GM12878 (cell line): ENCODE measurements around the gene VAT1. TPM values are rescaled to one million over a fixed set of nuclear protein-coding genes. Genes with fewer than 3 reads are reported as not detected.

Source experiments
- ATF7 ChIP-seq: fragments of 450-650 bp; IDR thresholded peaks from 2 replicates; pipeline ENCODE4 v1.6.1; 2016; ENCODE audit warnings: low read depth, mild to moderate bottlenecking
- BHLHE40 ChIP-seq, 2 experiments: fragments of 450-650 bp in 1 of 2; IDR thresholded peaks; 2 replicates each; pipeline ENCODE4 v1.6.1; 2011 to 2017; ENCODE audit warnings: low read depth in 2 of 2, borderline replicate concordance in 1 of 2, improper control_type of control experiment in 1 of 2, low read length in 1 of 2, mild to moderate bottlenecking in 1 of 2
- CBX5 ChIP-seq: sonication (generic); IDR thresholded peaks from 2 replicates; pipeline ENCODE4 v1.6.1; 2016; ENCODE audit warnings: low read depth, moderate library complexity, mild to moderate bottlenecking, inconsistent platforms
- CREM ChIP-seq: IDR thresholded peaks from 2 replicates; pipeline ENCODE4 v1.6.1; 2014; ENCODE audit warnings: antibody characterized with exemption, low read depth
- DPF2 ChIP-seq: fragments of 450-650 bp; IDR thresholded peaks from 2 replicates; pipeline ENCODE4 v1.6.1; 2017; ENCODE audit warnings: mild to moderate bottlenecking
- ESRRA ChIP-seq: IDR thresholded peaks from 2 replicates; pipeline ENCODE4 v1.6.1; 2012; ENCODE audit warnings: mild to moderate bottlenecking, low read length, improper control_type of control experiment
- FOS ChIP-seq: IDR thresholded peaks from 3 replicates; pipeline ENCODE4 v1.6.1; 2011; ENCODE audit warnings: borderline replicate concordance; ENCODE audit not compliant: insufficient read length; ENCODE audit errors: extremely low read depth
- GATAD2B ChIP-seq: fragments of 450-650 bp; conservative IDR thresholded peaks from 2 replicates; pipeline ENCODE4 v1.6.1; 2017; ENCODE audit warnings: low read depth, mild to moderate bottlenecking, moderate library complexity
- HDGF ChIP-seq: fragments of 450-650 bp; IDR thresholded peaks from 2 replicates; pipeline ENCODE4 v1.6.1; 2016; ENCODE audit warnings: antibody characterized with exemption
- IRF3 ChIP-seq: fragments of 450-650 bp; IDR thresholded peaks from 2 replicates; pipeline ENCODE4 v1.6.1; 2014; ENCODE audit warnings: mild to moderate bottlenecking
- NFYA ChIP-seq: IDR thresholded peaks from 2 replicates; pipeline ENCODE4 v1.6.1; 2011; ENCODE audit warnings: low read depth, mild to moderate bottlenecking, low read length, improper control_type of control experiment, borderline replicate concordance
- NR2F1 ChIP-seq: fragments of 450-650 bp; conservative IDR thresholded peaks from 2 replicates; pipeline ENCODE4 v1.6.1; 2017; ENCODE audit warnings: mild to moderate bottlenecking
- POU2F2 ChIP-seq: IDR thresholded peaks from 3 replicates; pipeline ENCODE4 v1.6.1; 2011; ENCODE audit warnings: low read depth, mild to moderate bottlenecking, low read length, borderline replicate concordance
- PRDM15 ChIP-seq: fragments of 450-650 bp; formaldehyde crosslinking; IDR thresholded peaks from 2 replicates; pipeline ENCODE4 v1.4.0; 2020; ENCODE audit warnings: mild to moderate bottlenecking, moderate library complexity
- RAD21 ChIP-seq: IDR thresholded peaks from 2 replicates; pipeline ENCODE4 v1.6.1; 2011; ENCODE audit warnings: mild to moderate bottlenecking, low read depth, low read length, moderate library complexity; ENCODE audit not compliant: insufficient read depth
- RB1 ChIP-seq: fragments of 450-650 bp; formaldehyde crosslinking; IDR thresholded peaks from 2 replicates; pipeline ENCODE4 v1.6.1; 2017; ENCODE audit warnings: mild to moderate bottlenecking, borderline replicate concordance
- SMC3 ChIP-seq: IDR thresholded peaks from 2 replicates; pipeline ENCODE4 v1.6.1; 2011; ENCODE audit warnings: low read length, improper control_type of control experiment, borderline replicate concordance
- SP1 ChIP-seq: IDR thresholded peaks from one replicate; pipeline ENCODE4 v1.6.1; 2011; ENCODE audit warnings: low read depth, low read length
- SRF ChIP-seq, 2 experiments: IDR thresholded peaks; 2 replicates each; pipeline ENCODE4 v1.6.1; 2011; ENCODE audit warnings: low read depth in 2 of 2, low read length in 2 of 2, mild to moderate bottlenecking in 1 of 2, moderate library complexity in 1 of 2
- STAT3 ChIP-seq: IDR thresholded peaks from 2 replicates; pipeline ENCODE4 v1.6.1; 2011; ENCODE audit warnings: low read depth, low read length, improper control_type of control experiment
- TARDBP ChIP-seq: IDR thresholded peaks from 2 replicates; pipeline ENCODE4 v1.6.1; 2016; ENCODE audit warnings: borderline replicate concordance
- USF1 ChIP-seq: IDR thresholded peaks from 2 replicates; pipeline ENCODE4 v1.6.1; 2011; ENCODE audit warnings: borderline replicate concordance, low read depth, mild to moderate bottlenecking, moderate library complexity, mixed read lengths, low read length; ENCODE audit not compliant: insufficient read depth; ENCODE audit errors: extremely low read length
- ZNF207 ChIP-seq: fragments of 450-650 bp; IDR thresholded peaks from 2 replicates; pipeline ENCODE4 v1.6.1; 2014; ENCODE audit warnings: antibody characterized with exemption, mild to moderate bottlenecking, borderline replicate concordance
- ZNF217 ChIP-seq: fragments of 450-650 bp; IDR thresholded peaks from 2 replicates; pipeline ENCODE4 v1.6.1; 2017; ENCODE audit warnings: antibody characterized with exemption, mild to moderate bottlenecking
- polyA plus RNA-seq, 11 experiments: library from polyadenylated mRNA; depleted of rRNA in 4 of 11; unstranded in 6 of 11; stranded (reverse) in 5 of 11; fragments of >200 nt; fragmentation: Nextera tagmentation in 4 of 11; fragmentation: Illumina TruSeq in 1 of 11; extraction: Ambion mirVana in 4 of 11; extraction: Trizol in 1 of 11; gene quantifications; 1 replicate in 1 of 11; 2 replicates in 10 of 11; pipeline versions ENCODE4 v1.2.1 to v1.2.3, GENCODE V29; 2011 to 2016; ENCODE audit warnings: inconsistent platforms in 2 of 11, missing spikeins in 2 of 11, low read depth in 1 of 11
- total RNA-seq, 4 experiments: library from RNA; depleted of rRNA in 3 of 4; stranded (reverse); fragments of >200 nt in 3 of 4; fragmentation: Illumina TruSeq in 1 of 4; extraction: Trizol in 1 of 4; gene quantifications; 2 replicates each; pipeline versions ENCODE4 v1.2.1 to v1.2.3, GENCODE V29; 2013 to 2021

VAT1 gene
- total and polyA plus RNA-seq, 10 of the 15 experiments (the other 5 are each of a cell fraction or from before 2014, with no cell fraction given), result 5.0 to 19.8 (median 8.2) TPM

GRCh38 chr17:42980274-42980765, 41.9 kb downstream of the VAT1 start, which contains the start of gene RUNDC1 (continued):
- TF ChIP-seq FOS (no peak), POU2F2 (no peak), ZNF207 (peak; percentile 68; the same call in 1 of the 2 replicates), BHLHE40 (IDR thresholded peaks at IDR 0.05; ENCODE audit: borderline replicate concordance in 1 of 2, low read depth in 2 of 2, low read length in 1 of 2) (0 out of 4 replicates have a peak, but pooled peaks of 1 of the 2 experiments have one; percentile 36), ATF7 (no peak), TARDBP (0 out of 2 replicates have a peak, but pooled peaks have one; percentile 70), SP1 (no peak), CBX5 (no peak), ESRRA (no peak), USF1 (no peak), PRDM15 (CRISPR knock-in tag) (no peak), ZNF217 (no peak), HDGF (no peak), NR2F1 (no peak), IRF3 (no peak), SRF (IDR thresholded peaks at IDR 0.05; ENCODE audit: low read depth in 2 of 2, low read length in 2 of 2) (no peak), RAD21 (no peak), CREM (peak; percentile 63), STAT3 (no peak), DPF2 (peak; percentile 77), NFYA (no peak), SMC3 (no peak), RB1 (no peak), GATAD2B (no peak; the same call in 1 of the 2 replicates)
